OCI-M2 (cell line): ENCODE data around the gene GRK6.
"Not testable (repeated sequence)": the region's sequence is repeated elsewhere in the genome, so short reads cannot be mapped to it uniquely, and the experiment has no call there.

Experiments
- DNase-seq: peaks from one replicate; lab custom pipeline; 2025; ENCODE audit not compliant: unreplicated experiment; lab: John Stamatoyannopoulos, UW

Gene GRK6

DNA sequence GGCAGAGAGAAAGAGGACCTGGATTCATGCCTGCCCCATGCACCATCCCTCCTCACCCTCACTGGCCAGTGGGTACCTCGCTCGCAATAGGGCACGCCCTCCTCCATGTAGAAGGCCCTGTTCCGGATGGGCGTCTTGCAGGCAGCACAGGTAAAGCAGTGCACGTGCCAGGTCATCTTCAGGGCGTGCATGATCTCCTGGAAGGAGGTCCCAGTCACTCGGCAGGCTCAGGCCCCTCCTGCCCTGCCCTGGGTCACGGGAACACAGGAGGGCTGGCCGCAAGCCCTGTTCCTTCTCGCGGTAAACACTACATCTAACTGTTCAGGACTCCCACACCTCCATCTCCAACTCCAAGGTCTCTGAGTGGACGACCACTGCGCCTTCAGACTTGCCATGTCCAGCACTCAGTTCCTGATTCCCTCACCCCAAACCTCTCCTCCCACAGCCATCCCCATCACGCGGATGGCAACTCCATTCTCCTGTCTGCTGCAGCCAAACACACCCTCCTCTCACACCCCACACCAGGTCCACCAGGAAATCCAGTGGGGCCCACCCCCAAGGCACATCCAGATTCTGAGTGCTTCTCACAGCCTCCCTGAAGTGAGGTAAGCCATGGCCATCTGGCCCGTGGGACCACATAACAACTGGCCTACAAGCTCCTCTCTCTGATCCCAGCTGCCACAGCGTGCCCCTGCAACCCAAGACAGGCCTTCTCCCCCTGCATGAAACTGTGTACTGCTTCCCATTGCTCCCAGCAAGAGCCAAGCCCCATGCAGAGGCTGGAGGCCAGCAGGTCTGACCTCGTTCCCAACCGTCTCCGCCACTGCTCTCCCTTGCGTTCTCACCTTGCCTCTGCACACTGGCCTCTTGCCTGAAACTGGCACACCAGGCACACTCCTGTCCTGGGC lies 57.8 kb downstream of the GRK6 start:
- DNase-seq = no peak

DNA sequence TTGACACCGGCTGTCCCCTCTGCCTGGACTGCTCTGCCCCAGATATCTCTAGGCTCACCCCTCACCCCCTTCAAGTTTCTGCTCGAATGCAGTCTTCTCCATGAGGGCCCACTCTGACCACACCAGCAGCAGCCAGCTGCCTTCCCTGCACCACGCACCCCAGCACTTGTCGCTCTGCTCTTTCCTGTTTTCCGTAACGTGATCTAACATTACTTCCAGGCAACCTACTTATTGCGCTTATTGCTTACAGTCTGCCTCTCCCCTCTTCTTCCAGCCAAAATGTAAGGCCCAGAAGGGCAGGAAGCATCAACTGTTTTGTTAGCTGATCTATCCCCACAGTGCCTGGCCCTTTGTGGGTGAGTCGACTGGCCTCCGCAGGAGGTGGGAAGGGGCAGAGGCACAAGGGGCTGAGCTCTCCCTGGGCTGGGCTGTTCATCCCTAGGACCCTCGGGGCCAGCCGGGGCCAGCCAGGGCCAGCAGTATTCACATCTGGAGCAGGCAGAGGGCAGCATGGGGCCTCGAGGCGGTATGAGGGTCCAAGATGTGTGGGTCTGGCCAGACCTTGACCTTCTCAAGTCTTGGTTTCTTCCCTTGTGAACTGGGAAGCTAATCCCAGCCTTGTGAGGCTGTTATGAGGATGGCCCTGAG lies 58.5 kb downstream of the GRK6 start:
- DNase-seq = no peak

DNA sequence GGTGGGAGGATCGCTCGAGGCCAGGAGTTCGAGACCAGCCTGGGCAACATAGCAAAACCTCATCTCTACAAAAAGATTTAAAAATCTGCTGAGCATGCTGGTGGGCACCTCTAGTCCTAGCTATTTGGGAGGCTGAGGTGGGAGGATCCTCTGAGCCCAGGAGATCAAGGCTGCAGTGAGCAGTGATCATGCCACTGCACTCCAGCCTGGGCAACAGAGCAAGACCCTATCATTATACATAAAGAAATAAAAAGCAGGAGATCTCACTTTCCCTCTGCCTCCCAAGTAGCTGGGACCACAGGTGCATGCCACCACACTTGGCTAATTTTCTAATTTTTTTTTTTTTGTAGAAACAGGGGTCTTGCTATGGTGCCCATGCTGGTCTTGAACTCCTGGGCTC lies 59.3 kb downstream of the GRK6 start:
- not testable (repeated sequence) for DNase-seq

DNA sequence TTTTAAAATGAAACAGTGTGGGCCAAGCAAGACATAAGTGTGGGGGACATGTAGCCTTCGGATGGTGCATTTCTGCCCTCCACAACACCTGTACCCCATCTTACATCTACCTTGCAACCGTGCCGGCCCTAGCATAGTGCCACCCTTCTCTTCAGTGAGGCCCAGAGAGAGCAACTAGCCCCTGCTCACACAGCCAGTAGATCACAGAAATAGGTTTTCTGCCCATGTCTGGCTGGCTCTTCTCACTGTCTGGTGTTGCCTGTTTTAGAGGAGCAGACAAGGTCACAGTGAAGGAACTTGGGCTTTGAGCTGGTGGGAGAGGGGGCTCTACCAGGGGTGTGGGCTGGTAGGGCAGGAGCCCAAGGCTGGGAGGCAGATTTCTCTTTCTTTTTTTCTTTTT lies 59.8 kb downstream of the GRK6 start:
- no peak for DNase-seq

DNA sequence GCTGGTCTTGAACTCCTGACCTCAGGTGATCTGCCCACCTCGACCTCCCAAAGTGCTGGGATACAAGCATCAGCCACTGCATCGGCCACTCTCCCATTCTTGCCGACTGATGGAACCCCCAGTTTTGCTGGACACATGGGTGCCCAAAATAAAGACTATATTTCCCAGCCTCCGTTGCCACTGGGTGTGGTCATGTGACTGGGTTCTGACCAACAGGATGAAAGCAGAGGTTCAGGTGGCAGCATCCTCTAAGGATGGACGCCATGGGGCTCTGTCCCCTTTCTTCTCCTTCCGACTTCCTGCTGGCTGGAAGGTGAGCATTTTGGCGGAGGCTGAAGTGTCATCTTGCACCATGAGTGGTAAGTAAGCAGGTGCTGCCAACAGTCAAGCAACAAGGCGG lies 60.7 kb downstream of the GRK6 start:
- no peak for DNase-seq

DNA sequence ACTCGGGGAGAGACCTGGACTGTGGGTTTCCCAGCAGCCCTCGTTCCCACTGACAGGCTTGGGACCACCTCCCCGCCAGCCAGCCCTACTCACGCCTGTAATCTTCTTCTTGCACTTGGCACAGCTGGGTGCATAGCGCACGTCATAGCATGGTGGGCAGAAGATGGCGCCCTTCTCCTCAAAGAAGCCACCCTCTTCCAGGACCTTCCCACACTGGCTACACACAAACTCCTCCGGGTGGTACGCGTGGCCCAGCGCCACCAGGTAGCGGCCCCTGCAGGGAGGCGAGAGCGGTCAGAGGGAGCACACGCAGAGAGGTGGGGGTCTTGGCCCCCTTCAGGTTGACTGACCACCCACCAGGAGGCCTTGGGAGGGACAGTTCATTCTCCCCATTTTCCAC lies 61.5 kb downstream of the GRK6 start:
- DNase-seq = no peak

DNA sequence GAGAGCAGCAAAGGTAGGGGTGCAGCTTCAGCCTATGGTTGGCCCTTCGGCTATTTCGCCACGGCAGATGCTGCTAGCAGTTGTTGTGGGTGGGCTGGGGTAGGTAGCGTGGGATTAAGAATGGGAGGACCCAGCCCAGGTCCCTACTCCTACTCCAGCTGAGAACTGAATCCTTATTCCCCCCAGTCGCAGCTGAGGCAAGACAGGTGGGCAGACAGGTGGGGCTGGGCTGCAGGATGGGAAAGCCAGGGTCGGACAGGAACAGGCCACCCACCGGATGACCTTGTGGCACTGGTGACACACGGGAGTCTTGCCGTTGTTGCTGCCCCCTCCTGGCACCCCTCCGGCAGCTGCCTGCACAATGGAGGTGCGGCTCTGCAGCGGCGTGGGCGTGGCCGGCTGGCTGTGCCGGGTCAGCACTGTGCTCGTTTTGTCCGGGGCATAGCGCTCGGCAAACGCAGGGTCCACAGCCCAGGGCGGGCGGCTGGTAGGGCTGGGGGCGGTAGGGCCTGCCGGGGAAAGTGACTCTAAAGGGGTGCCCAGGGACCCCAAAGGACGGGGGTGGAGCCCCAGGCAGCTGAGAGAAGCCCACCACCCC lies 62.7 kb downstream of the GRK6 start:
- DNase-seq = no peak

DNA sequence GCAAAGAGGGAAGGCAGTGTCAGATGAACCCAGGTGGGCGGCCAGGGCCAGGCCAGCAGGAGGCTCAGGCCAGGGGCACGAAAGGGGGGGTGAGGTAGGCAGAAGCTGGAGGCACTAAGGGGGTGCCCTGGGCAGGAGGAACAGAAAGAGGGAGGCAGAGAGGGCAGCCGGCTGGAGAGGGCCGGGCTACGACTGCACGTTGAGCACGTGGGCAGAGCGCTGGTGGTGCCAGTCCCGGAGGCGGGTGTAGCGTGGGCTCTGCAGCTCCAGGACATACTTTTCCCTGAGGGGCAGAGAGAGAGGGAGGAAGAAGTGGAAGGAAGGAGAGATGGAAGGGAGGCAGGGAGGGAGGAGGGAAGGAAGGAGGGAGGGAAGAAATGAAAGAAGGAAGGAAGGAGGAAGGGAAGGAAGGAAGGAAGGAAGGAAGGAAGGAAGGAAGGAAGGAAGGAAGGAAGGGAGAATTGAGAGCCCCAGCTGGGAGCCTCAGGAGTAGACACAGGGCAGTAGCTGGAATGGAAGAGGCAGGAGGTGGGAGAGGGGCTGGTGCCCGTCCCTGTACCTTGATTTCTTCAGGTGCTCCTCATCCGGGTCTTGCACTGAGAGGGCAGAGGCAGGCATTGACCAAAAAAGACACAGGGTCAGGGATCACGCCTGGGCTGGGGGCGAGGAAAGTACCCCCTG lies 64.0 kb downstream of the GRK6 start:
- no peak for DNase-seq

DNA sequence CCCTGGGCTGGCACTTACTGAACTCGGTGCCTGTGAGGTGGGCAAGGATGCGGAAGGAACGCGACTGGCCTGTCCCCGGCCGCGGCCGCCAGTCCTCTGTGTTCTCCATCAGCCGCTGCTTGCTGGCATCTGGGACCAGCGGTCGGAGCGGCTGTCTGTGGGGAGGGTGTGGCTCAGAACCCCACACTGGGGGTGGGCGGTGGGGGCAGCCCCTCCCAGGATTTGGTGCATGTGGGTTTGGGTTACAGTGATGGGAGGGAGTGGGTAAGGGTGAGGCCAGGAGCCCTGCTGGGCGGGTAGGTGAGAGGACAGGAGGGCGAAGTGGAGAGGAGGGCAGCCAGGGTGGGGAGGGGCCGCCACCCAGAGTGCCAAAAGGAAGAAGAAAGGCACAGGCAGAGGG lies 64.5 kb downstream of the GRK6 start:
- no peak for DNase-seq

DNA sequence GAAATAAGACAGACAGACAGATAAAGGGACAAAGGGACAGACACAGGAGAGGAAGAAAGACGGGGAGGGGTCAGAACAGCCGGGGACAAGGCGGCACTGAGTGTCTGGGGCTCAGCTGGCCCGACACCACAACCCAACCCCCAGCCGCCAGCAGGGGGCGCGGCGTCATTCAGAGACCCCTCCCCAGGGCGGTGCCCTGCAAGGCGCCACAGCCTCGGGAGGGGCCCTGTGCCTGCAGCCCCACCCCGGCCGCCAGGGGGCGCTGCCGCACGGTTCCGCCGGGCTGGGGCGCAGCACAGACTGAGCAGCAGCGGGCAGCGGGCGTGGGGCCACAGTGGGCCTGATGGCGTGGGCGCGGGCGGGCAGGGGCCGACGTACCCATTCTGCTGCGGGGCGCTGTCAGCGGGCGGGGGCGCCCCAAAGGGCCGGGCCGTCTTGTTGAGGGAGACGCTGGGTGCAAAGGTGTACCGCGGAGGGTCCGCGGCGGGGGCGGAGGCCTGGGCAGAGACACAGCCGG lies 65.0 kb downstream of the GRK6 start:
- no peak for DNase-seq

DNA sequence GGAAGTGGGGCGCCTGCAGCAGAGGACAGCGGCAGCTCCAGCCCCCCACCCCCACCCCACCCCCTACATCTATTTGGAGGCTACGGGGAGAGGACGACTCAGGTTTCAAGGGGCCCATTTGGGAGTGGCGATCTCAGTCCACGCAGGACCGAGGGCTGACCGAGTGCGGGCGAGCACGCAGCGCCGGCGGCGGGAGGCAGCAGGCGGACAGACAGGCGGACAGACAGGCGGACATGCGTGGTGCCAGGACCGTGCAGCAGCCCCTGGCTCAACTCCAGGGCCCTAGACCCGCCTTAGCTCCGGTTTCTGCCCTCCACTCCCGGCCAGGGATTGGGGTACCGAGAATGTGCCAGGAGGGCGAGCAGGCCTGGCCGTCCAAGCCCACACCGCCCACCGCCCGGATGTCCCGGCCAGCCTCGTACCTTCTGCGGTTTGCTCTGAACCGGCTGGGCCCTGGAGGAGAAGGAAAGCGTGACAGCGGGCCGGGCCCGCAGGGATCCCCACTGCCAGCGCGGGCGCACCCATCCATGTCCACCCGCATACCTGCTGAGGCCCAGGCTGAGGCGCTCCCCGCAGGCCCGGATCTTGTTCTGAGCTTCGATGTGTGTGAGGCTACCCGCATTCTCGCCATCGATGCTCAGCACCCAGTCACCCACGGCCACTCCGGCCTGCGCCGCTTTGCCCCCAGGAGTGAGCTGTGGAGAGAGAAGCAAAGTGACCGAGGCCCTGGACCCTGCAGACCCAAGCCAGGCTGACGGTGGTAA lies 65.7 kb downstream of the GRK6 start:
- no peak for DNase-seq
